ENCODE measurements around the gene MEX3B. TPM values are rescaled to one million over a fixed set of nuclear protein-coding genes. Genes with fewer than 3 reads are reported as not detected.

The MEX3B gene
- total and polyA plus RNA-seq, 3 experiments from 2014 or later: 0.60 to 0.61 TPM; not detected in 1

GRCh38 chr15:82058517-82059204 is 12.8 kb upstream of the MEX3B start:
- no peak overlapping the region for H3K27ac ChIP-seq (ENCODE audit: low read depth, low read length)
- H3K27me3 Mint-ChIP-seq: peaks cover 27 to 78% of the 10 kb centered on the region in 2 donors
- POLR2A ChIA-PET: no interaction called here

GRCh38 chr15:82058026-82058425 is 12.2 kb upstream of the MEX3B start:
- Mint-ChIP-seq H3K27ac (no peak overlapping the region), H3K4me1 (peaks cover 0 to 4% (median 2%) of the 10 kb centered on the region in 3 donors), H3K36me3 (no peaks in the 10 kb centered on the region), H3K27me3 (peaks cover 27 to 84% of the 10 kb centered on the region in 2 donors), H3K9me3 (no peaks in the 10 kb centered on the region), H3K4me3 (no peak overlapping the region)
- H3K36me3 ChIP-seq (ENCODE audit: insufficient read depth, low read length): no peaks in the 10 kb centered on the region
- no peak overlapping the region for H3K27ac ChIP-seq (ENCODE audit: low read depth, low read length)
- POLR2A ChIA-PET: no interaction called here
- peaks cover 3% of the 10 kb centered on the region for H3K27me3 ChIP-seq (ENCODE audit: insufficient read depth, low read length, poor library complexity, severe bottlenecking)
- no peaks in the 10 kb centered on the region for H3K4me1 ChIP-seq (ENCODE audit: insufficient read depth, low read length)
- H3K4me3 ChIP-seq (ENCODE audit: low read length): no peak overlapping the region
- CTCF ChIA-PET: no interaction called here
- H3K9me3 ChIP-seq (ENCODE audit: low read length): no peaks in the 10 kb centered on the region
- no peak for DNase-seq

More at GRCh38 chr15:82058517-82059204, 12.8 kb upstream of the MEX3B start:
- no peak for DNase-seq
- Mint-ChIP-seq H3K36me3 (no peaks in the 10 kb centered on the region), H3K9me3 (no peaks in the 10 kb centered on the region), H3K4me1 (peaks cover 0 to 4% (median 2%) of the 10 kb centered on the region in 3 donors), H3K4me3 (no peak overlapping the region), H3K27ac (no peak overlapping the region)
- Histone ChIP-seq H3K4me3 (ENCODE audit: low read length) (no peak overlapping the region), H3K4me1 (ENCODE audit: insufficient read depth, low read length) (no peaks in the 10 kb centered on the region), H3K9me3 (ENCODE audit: low read length) (no peaks in the 10 kb centered on the region), H3K27me3 (ENCODE audit: insufficient read depth, low read length, poor library complexity, severe bottlenecking) (peaks cover 3% of the 10 kb centered on the region), H3K36me3 (ENCODE audit: insufficient read depth, low read length) (no peaks in the 10 kb centered on the region)
- CTCF ChIA-PET: no interaction called here

GRCh38 chr15:82056958-82057823 is 11.4 kb upstream of the MEX3B start:
- Histone ChIP-seq H3K36me3 (ENCODE audit: insufficient read depth, low read length) (no peaks in the 10 kb centered on the region), H3K4me1 (ENCODE audit: insufficient read depth, low read length) (no peaks in the 10 kb centered on the region), H3K27me3 (ENCODE audit: insufficient read depth, low read length, poor library complexity, severe bottlenecking) (peaks cover 3% of the 10 kb centered on the region), H3K9me3 (ENCODE audit: low read length) (no peaks in the 10 kb centered on the region), H3K4me3 (ENCODE audit: low read length) (no peak overlapping the region), H3K27ac (ENCODE audit: low read depth, low read length) (no peak overlapping the region)
- no peak overlapping the region for H3K27ac Mint-ChIP-seq
- ChIA-PET POLR2A (no interaction called here), CTCF (interaction anchor here (1.3 kb wide), 1 partner anchor 9 kb away, joined by 3 read pairs; no protein-coding TSS in a partner anchor)
- H3K9me3 Mint-ChIP-seq: no peaks in the 10 kb centered on the region
- peaks cover 29 to 82% of the 10 kb centered on the region in 2 donors for H3K27me3 Mint-ChIP-seq
- no peak for DNase-seq
- H3K4me1 Mint-ChIP-seq: peaks cover 0 to 2% (median 0%) of the 10 kb centered on the region in 3 donors
- H3K4me3 Mint-ChIP-seq: no peak overlapping the region
- no peaks in the 10 kb centered on the region for H3K36me3 Mint-ChIP-seq

GRCh38 chr15:82052751-82053150 is 6.9 kb upstream of the MEX3B start:
- no peak overlapping the region for H3K4me3 Mint-ChIP-seq
- Histone ChIP-seq H3K4me1 (ENCODE audit: insufficient read depth, low read length) (peaks cover 3% of the 10 kb centered on the region), H3K27me3 (ENCODE audit: insufficient read depth, low read length, poor library complexity, severe bottlenecking) (peaks cover 3% of the 10 kb centered on the region), H3K27ac (ENCODE audit: low read depth, low read length) (no peak overlapping the region), H3K36me3 (ENCODE audit: insufficient read depth, low read length) (no peaks in the 10 kb centered on the region), H3K9me3 (ENCODE audit: low read length) (no peaks in the 10 kb centered on the region), H3K4me3 (ENCODE audit: low read length) (no peak overlapping the region)
- H3K27ac Mint-ChIP-seq: no peak overlapping the region
- no peak for DNase-seq
- POLR2A ChIA-PET: no interaction called here
- H3K27me3 Mint-ChIP-seq: peaks cover 23 to 71% of the 10 kb centered on the region in 2 donors
- H3K9me3 Mint-ChIP-seq: no peaks in the 10 kb centered on the region
- CTCF ChIA-PET: interaction anchor here (0.9 kb wide), 1 partner anchor 11 kb away, joined by 3 read pairs; no protein-coding TSS in a partner anchor
- peaks cover 1 to 8% (median 4%) of the 10 kb centered on the region in 3 donors for H3K4me1 Mint-ChIP-seq
- no peaks in the 10 kb centered on the region for H3K36me3 Mint-ChIP-seq

GRCh38 chr15:82051664-82052063 is 5.8 kb upstream of the MEX3B start:
- POLR2A ChIA-PET: no interaction called here
- Mint-ChIP-seq H3K36me3 (no peaks in the 10 kb centered on the region), H3K27ac (no peak overlapping the region), H3K4me1 (peaks cover 4 to 11% (median 8%) of the 10 kb centered on the region in 3 donors), H3K27me3 (peaks cover 20 to 65% of the 10 kb centered on the region in 2 donors), H3K9me3 (no peaks in the 10 kb centered on the region), H3K4me3 (no peak overlapping the region)
- H3K9me3 ChIP-seq (ENCODE audit: low read length): no peaks in the 10 kb centered on the region
- no peak overlapping the region for H3K27ac ChIP-seq (ENCODE audit: low read depth, low read length)
- DNase-seq: no peak
- H3K27me3 ChIP-seq (ENCODE audit: insufficient read depth, low read length, poor library complexity, severe bottlenecking): peaks cover 3% of the 10 kb centered on the region
- peaks cover 7% of the 10 kb centered on the region for H3K4me1 ChIP-seq (ENCODE audit: insufficient read depth, low read length)
- no peaks in the 10 kb centered on the region for H3K36me3 ChIP-seq (ENCODE audit: insufficient read depth, low read length)
- H3K4me3 ChIP-seq (ENCODE audit: low read length): no peak overlapping the region
- CTCF ChIA-PET: no interaction called here

GRCh38 chr15:82048811-82049210 is 3.0 kb upstream of the MEX3B start:
- H3K36me3 Mint-ChIP-seq: no peaks in the 10 kb centered on the region
- ChIA-PET CTCF (interaction anchor here (1.0 kb wide), 1 partner anchor 21 kb away, joined by 3 read pairs; no protein-coding TSS in a partner anchor), POLR2A (no interaction called here)
- no peaks in the 10 kb centered on the region for H3K9me3 Mint-ChIP-seq
- peak overlapping the region in 1 of 8 donors; percentile 12 for H3K27ac Mint-ChIP-seq
- Histone ChIP-seq H3K4me1 (ENCODE audit: insufficient read depth, low read length) (peaks cover 15% of the 10 kb centered on the region), H3K4me3 (ENCODE audit: low read length) (no peak overlapping the region), H3K36me3 (ENCODE audit: insufficient read depth, low read length) (no peaks in the 10 kb centered on the region), H3K9me3 (ENCODE audit: low read length) (no peaks in the 10 kb centered on the region), H3K27ac (ENCODE audit: low read depth, low read length) (no peak overlapping the region), H3K27me3 (ENCODE audit: insufficient read depth, low read length, poor library complexity, severe bottlenecking) (no peaks in the 10 kb centered on the region)
- peaks cover 23 to 48% of the 10 kb centered on the region in 2 donors for H3K27me3 Mint-ChIP-seq
- no peak for DNase-seq
- peak overlapping the region in 5 of 7 donors; percentile 68 to 84 (median 74) for H3K4me3 Mint-ChIP-seq
- peaks cover 5 to 25% (median 11%) of the 10 kb centered on the region in 3 donors for H3K4me1 Mint-ChIP-seq

- ChIA-PET CTCF (interaction anchor here (1.0 kb wide), 1 partner anchor 20 kb away, joined by 3 read pairs; no protein-coding TSS in a partner anchor), POLR2A (no interaction called here)
- H3K4me3 ChIP-seq (ENCODE audit: low read length): peak overlapping the region; percentile 53
- no peak for DNase-seq
- no peak overlapping the region for H3K27ac ChIP-seq (ENCODE audit: low read depth, low read length)
- H3K27me3 Mint-ChIP-seq: peaks cover 25 to 41% of the 10 kb centered on the region in 2 donors
- H3K4me1 ChIP-seq (ENCODE audit: insufficient read depth, low read length): peaks cover 15% of the 10 kb centered on the region
- peaks cover 5 to 25% (median 11%) of the 10 kb centered on the region in 3 donors for H3K4me1 Mint-ChIP-seq
- no peaks in the 10 kb centered on the region for H3K9me3 ChIP-seq (ENCODE audit: low read length)
- no peaks in the 10 kb centered on the region for H3K36me3 Mint-ChIP-seq
- H3K27me3 ChIP-seq (ENCODE audit: insufficient read depth, low read length, poor library complexity, severe bottlenecking): no peaks in the 10 kb centered on the region
- peak overlapping the region in 3 of 8 donors; percentile 12 to 43 (median 33) for H3K27ac Mint-ChIP-seq
- peaks cover 0 to 2% (median 0%) of the 10 kb centered on the region in 5 donors for H3K9me3 Mint-ChIP-seq
- H3K4me3 Mint-ChIP-seq: peak overlapping the region; percentile 68 to 85 (median 74)
- H3K36me3 ChIP-seq (ENCODE audit: insufficient read depth, low read length): no peaks in the 10 kb centered on the region
These were observed 1.9 kb upstream of the MEX3B start for GRCh38 chr15:82047453-82048400.

Data from CD8-positive, alpha-beta memory T cell (primary cell).